GM10847 (cell line): ENCODE measurements around the gene PCNT.

Experiments
- POLR2A ChIP-seq: IDR thresholded peaks from 2 replicates; pipeline ENCODE4 v1.6.1; 2011; ENCODE audit not compliant: insufficient read length; ENCODE audit errors: extremely low read depth

Gene PCNT

GRCh38 chr21:46346296-46347202, 22.6 kb downstream of the PCNT start:
- TF ChIP-seq POLR2A, result no peak

GRCh38 chr21:46347203-46347550, 23.2 kb downstream of the PCNT start:
- no peak for TF ChIP-seq POLR2A

- TF ChIP-seq POLR2A, result no peak
These were observed 23.9 kb downstream of the PCNT start for GRCh38 chr21:46347791-46348381.

DNA sequence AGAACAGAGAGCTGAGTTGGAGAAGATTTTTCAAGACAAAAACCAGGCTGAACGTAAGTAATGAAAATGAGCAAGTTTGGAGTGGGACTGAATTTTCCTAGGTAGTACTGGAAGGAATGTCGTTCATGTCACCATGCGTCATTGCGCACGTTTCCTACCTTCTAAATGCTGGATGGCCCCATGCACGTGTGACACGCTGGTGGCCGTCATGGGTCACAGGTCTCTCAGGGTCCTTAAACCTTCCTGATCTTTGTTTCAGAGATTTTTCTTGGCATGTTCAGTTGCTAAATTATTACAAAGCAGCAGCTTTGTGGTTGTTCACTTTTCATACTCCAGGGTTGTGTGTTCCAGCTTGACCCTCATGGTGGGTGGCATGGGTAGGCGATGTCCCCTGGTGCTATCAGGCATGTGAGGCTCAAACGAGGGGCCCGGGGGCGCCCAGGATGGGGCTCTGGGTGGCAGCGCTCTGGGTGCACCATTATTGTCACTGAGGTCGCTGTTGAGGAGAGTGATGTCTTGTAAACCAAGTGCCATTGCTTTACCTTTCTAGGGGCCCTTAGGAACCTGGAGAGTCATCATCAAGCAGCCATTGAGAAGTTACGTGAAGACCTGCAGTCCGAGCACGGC, 25.3 kb downstream of the PCNT start:
- TF ChIP-seq POLR2A, result no peak

DNA sequence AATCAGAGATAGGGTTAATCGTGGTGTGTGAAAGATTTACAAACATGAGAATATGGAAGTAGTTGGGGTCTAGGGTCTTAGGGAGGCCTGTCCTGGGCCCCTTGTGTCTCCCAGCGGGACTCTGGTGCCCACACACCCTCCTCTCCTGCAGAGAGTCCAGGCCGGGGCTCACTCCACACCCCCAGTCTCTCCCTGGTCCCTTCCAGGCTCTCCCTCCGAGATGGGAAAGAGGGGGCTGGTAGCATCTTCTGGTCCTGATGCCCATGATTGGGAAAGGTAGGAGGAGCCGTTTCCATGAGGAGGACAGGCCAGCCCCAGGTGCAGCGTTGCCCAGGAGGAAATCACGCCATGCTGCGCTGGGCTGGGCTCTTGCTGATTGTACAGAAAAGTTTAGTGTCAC, 26.6 kb downstream of the PCNT start:
- TF ChIP-seq POLR2A, result no peak

DNA sequence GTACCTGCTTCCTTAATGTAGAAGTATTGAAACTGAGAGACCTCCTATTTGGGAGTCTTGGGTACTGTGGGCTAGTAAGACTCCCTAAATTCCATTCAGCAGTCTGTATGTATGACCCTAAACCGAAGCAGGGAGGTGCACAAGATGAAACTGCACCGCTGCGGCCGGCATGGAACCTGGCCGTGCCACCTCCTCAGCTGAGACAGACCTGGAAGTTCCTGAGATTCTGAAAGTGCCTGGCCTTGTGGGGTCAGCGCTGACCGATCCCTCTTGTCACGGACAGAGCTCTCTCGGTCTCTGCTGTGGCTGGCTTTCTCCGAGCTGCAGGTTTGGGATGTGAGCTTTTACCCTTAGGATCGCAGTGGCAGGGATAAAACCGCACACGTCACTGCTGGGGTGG, 27.0 kb downstream of the PCNT start:
- no peak for TF ChIP-seq POLR2A

DNA sequence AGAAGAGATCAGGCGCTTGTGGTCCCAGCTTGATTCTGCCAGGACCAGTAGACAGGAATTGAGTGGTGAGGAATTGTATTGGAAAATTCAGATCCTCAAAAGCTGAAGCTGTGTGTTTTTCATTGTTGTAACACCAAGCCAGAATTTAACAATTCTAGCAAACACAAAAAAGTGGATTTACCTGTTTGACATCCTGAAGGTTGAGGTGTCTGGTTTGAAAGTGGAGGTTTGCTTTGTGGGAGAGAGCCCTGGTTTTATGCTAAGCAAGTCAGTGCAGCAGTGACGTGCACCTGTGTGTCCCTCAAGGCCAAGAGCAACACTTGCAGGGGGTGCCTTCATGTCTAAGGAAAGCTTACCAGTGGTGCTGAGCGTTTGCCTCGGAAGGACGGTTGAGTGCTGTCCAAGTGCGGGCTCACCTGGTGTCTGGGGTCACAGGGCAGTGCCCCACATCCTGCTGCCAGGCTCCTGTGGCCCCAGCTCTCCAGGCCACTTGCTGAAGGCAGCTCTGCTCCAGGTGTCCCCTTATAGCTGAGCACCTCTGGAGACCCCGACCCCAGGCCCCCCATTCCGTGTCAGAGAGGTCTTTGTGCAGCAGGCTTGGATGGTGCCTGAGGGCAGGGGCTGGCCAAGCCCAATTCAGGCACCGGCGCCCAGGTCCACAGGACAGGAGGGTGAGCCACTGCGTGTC, 27.7 kb downstream of the PCNT start:
- no peak for TF ChIP-seq POLR2A

DNA sequence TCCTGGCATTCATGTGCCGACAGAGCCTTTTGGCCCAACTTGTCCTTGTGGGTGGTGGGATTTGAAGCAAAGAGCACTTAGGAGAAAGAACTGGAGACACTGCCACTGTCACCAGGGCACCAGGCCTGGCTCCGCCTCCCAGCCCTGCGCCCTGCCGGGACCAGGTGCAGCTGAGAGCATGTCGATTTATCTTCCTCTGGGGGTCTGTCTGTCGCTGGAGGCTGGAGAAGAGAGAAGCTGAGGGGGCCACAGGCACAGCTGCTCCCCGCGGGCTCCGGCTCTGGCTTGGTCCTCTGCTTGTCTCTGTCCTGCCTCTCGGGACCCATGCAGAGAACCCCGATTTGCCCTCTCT, 28.2 kb downstream of the PCNT start:
- TF ChIP-seq POLR2A, result no peak

- no peak for TF ChIP-seq POLR2A
These were observed 29.0 kb downstream of the PCNT start for GRCh38 chr21:46352913-46353312.

- no peak for TF ChIP-seq POLR2A
These were observed 30.1 kb downstream of the PCNT start for GRCh38 chr21:46354046-46354445.

- TF ChIP-seq POLR2A, result no peak
These were observed 30.6 kb downstream of the PCNT start for GRCh38 chr21:46354518-46354917.

DNA sequence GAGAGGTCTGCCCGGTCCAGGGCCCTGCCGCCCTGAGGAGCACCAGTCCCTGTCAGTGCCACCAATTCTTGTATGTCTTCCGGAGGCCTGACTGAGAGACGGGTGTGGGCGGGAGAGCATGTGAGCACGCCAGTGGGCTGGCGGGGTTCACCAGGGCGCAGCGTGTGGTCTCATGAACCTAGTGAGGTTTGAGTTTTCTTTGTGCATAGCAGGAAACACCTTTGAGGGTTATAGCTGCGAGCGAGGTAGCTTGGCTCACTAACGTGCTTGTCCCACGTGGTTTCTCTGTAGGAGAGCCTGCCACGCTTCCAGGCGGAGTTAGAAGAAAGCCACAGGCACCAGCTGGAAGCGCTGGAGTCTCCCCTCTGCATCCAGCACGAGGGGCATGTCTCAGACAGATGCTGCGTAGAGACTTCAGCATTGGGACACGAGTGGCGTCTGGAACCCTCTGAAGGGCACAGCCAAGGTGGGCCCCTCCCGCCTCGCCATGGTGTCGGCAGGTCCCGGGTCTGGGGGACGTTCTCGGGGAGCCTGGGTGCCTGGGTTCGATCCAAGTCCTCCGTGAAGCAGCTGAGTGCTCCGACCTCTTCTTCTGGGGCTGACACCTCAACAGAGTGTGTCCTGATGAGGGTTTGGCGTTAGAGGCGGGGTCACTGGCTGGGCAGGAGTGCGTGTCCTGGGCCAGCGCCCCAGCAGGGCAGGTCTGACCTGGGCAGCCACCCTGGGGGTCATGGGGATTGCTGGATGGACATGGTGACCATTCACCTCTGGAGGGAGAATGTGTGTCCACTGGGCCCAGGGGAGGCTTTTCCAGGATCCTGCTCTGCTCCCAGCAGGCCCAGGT, 31.4 kb downstream of the PCNT start:
- no peak for TF ChIP-seq POLR2A

GRCh38 chr21:46356005-46356338, 32.0 kb downstream of the PCNT start:
- TF ChIP-seq POLR2A, result no peak

GRCh38 chr21:46356494-46357334, 32.8 kb downstream of the PCNT start:
- no peak for TF ChIP-seq POLR2A

DNA sequence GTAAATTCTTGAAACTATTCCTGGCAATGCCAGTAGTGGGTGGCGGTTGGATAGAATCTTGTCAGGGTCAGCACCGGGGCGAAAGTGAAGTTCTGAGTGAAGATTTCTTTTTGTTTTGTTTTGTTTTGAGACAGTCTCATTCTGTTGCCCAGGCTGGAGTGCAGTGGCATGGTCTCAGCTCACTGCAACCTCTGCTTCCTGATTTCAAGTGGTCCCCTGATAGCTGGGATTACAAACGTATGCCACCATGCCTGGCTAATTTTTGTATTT, 33.3 kb downstream of the PCNT start:
- no peak for TF ChIP-seq POLR2A
